CD4-positive, alpha-beta T cell treated with Interleukin-1 beta for 1 hour (primary cell): ENCODE results near the gene CMIP.
A peak's percentile ranks its signal among the peaks of the same experiment; 100 is the strongest.

Experiments used
- DNase-seq, 2 donors: peaks; one replicate each; pipeline ENCODE4 v3.0.0-alpha.2; 2020 to 2022

CMIP gene

DNA sequence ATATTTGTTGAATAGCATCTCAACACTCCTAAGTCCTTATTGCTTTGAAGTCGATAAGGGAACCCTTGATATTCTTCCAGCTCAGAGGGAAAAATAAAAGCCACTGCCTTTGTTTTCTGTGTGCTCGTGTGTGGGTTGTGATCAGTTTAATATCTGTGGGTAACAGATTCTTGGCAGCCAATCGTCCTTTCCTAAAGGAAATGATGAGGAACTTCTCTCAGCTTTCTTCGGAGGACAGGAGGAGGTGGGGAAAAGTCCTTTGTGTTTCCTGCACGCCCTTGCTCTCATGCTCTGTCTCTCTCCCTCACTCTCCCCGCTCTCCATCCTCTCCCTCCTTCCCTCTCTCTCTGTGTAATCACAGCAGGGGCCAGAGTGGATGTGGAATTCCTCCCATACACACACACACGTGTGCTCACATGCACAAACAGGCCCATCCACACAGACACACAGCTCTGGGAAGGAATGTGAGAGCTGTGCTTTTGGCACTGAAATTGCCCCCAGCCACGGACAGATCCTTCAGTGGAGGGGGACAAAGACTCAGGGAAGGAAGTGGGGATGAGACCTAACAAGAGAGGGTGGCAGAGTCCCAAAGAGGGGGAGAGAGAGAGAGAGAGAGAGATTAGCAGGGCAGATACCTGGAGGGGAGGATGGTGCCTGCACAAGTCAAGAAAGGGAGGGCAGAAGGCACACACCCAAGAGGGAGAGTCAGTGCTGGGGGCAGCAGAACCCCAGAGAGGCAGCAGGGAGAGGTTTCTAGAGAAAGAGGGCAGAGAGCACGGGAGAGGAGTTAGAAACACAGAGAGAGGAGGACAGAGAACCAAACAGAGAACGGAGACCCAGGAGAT lies 250.9 kb downstream of the CMIP start:
- DNase-seq: no peak

DNA sequence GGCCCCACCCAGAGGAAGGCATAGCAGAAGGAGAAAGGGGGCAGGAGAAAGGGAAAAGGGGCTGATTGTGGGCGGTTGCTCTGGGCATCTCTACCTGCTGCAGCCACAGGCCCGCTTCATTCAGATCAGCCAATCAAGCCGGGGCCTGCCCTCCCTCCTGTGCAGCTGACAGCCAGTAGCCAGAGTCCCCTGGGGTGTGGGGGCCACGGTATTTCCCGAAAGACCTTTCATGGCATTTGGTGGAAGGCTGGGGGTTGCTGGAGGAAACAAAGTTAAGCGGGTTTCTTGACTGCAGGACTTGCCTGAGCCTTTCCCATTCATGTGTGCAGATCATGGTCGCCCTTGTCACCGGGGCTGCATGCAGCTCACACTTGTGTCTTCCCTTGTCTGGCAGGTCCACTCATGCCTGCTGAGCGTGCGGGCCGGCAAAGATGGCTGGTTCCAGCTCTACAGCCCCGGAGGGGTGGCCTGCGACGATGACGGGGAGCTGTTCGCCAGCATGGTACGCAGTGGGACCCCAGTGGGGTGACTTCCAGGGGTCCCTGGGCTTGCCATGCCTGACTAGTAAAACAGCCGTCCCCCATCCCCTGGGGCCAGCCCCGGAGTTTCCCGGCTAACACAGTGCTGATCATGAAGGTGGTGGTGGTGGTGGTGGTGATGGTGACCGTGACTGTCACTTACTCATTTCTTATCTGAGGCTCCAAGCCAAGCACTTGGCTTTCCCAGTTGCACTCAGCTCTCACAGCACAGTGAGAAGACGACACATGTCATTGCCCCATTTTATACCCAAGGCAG lies 251.8 kb downstream of the CMIP start:
- no peak for DNase-seq

DNA sequence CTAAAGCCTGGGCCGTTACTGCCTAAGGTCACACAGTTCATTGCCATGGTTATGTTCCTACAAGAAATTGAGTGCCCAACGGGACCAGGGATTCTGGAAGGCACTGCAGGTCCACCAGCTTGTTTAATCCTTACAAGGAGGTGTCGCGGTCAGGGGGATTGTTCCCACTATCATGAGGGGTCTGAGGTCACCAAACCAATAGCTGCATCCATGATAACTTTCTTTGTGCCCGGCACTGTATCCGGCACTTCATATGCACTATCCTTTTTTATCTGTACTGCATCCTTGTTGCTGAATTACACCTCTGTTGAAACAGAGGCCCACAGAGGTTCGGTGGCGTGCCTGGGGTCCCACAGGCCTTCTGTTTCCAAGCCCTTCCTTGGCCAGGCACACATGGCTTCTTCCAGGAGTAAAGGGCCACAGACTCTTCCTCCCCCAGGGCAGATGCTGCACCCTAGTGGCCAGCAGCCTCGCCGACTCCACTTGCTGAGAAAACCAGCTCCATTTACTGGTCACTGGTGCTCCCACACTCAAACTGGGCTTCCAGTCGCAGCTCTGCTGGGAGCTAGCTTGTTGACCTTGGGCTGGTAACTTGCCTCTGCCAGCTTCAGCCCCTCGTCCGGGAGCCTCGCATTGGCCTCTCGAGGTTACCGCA lies 252.5 kb downstream of the CMIP start:
- peak; percentile 39 to 44 for DNase-seq

DNA sequence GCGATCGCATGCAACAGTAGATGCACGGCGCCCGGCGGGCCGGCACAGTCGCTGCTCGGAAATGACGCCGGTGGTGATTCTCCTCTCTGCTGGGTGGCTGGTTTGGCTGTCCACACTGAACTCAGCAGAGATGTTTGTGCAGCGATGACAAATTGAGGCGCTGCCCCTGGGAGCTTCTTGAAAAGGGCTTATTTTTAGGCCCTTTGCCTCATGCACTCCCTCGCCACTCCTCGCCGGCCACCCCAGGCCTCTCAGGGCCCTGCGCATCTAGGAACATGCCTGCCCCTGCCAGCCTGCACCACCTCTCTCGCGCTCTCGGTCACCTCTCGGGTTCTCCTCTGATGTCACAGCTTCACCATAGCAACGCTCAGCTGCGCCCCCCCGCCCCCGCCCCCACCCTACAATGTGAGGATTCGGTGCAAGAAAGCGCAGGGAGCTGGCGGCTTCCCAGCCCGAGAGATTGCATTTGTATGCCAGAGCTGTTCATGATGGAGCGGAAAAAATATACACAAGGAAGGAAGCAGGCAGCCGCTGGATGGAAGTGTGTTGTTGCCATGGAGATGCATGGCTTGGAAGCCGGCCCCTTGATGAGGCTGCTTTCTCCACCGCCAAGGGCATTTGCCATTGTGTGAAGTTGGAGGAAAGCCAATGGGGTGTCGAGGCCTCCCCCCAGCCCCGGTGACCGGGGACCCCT lies 253.2 kb downstream of the CMIP start:
- no peak for DNase-seq

DNA sequence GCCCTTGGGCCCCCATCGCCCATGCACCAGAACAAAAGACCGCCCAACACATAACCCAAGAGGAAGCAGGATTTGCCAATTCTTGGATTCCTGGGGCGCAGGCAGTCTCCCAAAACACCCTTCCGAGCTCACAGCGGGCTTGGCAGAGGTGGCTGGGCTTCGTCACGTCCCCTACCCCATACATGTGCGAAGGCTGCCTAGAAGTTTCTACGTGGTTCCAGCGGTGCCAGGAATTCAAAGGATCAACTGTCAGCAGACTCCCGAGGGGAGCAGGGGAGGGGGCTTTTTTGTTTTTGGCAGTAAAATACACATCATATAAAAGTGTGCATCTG lies 253.7 kb downstream of the CMIP start:
- no peak for DNase-seq

DNA sequence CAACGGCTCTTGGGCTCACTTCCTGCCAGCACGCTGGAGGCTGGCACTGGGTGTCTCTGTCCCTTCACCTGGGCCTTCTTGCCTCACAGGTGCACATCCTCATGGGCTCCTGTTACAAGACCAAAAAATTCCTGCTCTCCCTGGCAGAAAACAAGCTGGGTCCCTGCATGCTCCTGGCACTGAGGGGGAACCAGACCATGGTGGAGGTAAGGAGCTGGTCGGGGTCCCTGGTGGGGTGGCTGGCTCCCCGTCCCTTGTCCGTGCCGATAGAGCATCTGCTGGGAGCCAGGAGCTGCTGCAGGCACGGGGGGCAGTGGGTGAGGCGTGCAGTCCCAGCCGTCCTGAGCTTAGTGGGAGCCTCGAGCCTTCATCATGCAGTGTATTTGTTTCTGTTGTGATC lies 255.0 kb downstream of the CMIP start:
- DNase-seq: no peak

DNA sequence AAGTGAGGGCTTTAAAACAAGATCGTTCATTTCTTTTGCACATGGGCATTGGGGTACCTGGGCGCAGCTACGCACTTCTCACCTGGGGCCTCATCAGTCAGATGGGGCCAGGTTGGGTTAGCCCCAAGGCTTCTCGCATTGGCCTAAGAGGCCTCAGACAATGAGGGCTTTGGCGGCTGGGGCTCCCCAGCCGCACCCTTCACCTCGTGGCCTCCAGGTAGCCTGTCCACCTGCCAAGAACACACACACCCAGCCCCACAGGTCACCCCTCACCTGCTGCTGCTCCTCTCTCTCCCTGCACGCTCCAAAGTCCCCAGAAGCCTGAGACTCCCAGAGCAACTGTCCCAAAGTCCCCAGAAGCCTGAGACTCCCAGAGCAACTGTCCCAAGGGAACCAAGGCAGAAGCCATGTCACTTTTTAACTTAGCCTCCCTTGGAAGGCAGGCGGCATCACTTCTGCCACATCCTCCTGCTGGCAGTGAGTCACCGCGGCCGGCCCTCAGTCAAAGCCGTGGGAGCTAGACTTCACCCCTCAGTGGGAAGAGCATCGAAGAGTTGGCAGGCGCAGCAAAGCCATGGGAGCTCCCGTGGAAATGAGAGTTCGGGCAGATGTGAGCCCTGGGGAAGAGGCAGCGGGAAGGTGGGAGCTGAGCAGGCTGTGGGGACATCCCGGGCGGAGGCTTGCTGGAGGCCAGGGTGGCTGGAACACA lies 255.6 kb downstream of the CMIP start:
- no peak for DNase-seq

DNA sequence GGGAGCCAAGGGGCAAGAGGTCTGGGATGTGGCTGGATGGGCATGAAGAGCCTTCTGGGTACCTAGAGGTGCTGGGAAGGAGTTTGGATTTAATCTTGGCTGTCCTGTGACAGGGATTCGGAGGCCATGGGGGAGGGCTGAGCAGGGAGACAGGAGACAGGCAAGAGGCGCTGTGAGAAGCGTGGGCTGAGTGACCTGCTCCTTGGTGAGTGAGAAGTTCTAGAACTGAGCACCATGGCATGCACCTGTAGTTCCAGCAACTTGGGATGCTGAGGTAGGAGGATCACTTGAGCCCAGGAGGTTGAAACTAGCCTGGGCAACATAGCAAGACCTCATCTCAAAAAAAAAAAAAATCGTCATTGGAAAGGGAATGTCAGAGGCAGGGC lies 256.2 kb downstream of the CMIP start:
- DNase-seq: no peak

DNA sequence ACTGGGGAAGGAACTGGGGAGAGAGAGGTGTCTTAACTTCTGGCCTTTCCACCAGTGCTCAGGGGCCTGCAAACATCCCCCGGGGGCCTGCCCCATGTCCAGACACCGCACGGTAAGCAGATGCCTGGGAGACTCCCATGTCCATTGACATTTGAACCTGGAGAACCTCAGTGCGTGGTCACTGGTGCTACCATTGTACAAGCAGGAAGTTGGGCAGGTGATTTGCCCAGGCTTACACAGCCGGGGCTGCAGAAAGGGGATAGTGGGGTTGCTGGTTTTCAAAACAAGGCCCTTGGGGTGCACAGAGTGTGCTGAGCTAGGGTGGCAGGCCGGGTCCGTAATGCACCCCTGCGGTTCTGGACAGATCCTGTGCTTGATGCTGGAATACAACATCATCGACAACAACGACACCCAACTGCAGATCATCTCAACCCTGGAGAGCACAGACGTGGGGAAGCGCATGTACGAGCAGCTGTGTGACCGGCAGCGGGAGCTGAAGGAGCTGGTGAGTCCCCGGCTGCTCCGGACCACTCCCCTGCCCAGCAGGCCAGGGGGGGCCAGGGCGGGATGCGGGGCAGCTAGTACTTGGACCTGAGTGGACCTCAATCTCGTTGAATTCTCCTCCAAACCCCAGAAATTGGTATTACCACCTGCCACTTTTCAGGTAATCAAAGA lies 256.8 kb downstream of the CMIP start:
- no peak for DNase-seq

DNA sequence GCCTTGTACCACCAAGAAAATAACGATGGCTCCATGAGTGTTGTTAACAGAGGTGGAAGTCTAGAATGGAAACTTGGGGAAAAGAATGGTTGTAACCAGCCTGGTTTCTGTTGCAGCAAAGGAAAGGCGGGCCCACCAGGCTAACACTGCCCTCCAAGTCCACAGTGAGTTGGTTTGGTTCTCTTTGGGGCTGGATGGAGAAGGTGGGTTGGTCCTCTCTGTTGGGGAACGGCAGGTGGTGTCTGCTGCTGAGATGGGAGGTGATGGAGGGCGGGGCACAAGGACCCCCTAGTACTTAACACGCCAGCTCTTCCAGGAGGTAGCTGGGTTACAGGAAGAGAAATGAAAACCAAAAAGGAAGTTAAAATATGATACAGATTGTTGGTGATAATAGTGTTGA lies 257.9 kb downstream of the CMIP start:
- no peak for DNase-seq

DNA sequence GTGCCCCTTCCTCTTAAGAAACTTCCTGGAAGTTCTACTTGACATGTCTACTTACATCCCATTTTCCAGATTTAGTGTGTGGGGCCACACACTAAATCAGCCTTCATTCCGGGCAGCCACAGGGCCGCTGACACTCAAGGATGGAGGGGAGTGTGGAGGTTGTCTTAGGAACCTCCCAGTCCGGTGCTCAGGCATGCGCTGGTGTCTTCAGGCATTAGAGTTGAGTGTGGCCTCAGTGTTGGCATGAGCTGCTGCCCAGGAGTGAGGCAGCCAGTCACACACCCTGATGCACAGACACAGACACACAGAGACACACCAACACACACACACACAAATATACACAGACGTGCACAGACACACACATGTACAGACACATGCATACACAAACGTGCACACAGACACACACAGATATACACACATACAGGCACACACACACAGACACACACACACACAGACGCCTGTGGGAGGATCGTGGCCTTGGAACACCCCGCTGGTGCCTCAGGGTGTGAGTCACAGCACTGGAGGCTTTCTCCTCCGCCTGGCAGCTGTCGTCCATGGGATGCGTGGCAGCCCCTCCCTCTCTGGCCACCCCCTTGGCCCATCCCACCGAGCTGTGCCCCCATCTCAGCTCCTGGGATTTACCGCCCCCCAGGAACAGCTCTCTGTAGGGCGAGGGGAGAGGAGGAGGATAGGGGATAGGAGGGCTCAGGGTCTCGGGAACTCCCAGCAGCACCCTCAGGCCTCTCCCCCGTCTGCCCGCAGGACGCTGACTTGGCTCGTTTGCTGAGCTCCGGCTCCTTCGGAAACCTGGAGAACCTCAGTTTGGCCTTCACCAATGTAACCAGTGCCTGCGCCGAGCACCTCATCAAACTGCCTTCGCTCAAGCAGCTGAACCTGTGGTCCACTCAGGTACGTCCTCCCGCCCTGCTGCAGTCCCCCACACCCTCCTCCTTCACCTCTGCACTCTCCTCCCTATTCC lies 258.9 kb downstream of the CMIP start:
- DNase-seq: no peak

DNA sequence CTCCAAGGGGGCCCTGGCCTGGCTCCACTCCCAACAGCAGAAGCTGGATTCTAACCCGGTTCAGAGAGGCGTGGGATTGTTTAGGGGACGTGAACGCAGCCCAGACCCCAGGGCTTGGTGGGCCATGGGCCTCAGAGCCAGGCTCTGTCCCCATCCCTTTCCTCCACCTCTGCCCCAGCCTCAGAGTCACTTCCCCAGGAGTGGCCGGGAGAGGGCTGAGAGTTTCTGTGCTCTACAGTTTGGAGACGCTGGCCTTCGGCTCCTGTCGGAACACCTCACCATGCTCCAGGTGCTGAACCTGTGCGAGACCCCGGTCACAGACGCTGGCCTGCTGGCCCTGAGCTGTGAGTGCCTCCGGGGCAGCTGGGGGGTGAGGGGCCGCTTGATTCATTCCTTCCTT lies 260.7 kb downstream of the CMIP start:
- no peak for DNase-seq

DNA sequence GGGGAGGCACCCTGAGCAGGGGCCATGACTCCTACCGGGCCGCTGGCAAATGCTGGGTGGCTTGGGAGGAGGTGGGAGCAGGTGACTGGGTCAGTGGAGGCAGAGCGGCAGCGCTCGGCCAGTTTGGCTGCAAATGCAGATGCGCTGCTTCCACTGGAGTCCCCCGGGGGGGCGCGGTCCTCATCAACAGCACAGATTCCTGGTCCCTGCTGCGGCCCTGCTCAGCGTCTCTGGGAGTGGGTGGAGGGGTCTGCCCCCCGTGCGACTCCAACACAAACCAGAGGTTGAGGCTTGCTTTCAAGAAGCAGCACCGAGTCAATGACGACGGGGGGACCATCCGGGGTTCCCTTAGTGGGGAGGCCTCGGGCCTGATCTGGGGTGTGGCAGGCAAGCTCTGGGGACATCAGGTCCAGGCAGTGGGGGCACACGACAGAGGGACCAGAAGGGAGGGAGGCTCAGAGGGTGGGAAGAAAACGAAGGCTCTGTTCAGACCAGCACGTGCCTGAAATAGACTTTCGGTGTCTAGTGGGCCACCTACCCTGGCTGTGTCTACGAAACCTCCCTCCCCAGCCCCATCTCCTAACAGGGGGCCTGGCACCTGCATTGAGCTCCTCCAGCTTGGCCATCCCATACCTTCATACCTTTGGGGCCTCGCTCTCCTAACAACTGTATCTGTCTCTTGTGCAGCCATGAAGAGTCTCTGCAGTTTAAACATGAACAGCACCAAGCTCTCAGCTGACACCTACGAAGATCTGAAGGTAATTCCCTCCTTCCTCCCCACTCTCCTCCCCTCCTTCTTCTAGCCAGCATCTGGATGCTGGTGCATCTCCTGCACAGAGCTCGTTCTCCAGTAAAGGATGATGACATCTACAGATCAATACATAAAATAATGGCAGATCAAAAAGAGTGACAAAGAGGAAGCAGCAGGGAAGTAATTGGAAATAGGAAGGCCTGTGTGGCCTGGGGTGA lies 262.0 kb downstream of the CMIP start:
- DNase-seq: no peak

DNA sequence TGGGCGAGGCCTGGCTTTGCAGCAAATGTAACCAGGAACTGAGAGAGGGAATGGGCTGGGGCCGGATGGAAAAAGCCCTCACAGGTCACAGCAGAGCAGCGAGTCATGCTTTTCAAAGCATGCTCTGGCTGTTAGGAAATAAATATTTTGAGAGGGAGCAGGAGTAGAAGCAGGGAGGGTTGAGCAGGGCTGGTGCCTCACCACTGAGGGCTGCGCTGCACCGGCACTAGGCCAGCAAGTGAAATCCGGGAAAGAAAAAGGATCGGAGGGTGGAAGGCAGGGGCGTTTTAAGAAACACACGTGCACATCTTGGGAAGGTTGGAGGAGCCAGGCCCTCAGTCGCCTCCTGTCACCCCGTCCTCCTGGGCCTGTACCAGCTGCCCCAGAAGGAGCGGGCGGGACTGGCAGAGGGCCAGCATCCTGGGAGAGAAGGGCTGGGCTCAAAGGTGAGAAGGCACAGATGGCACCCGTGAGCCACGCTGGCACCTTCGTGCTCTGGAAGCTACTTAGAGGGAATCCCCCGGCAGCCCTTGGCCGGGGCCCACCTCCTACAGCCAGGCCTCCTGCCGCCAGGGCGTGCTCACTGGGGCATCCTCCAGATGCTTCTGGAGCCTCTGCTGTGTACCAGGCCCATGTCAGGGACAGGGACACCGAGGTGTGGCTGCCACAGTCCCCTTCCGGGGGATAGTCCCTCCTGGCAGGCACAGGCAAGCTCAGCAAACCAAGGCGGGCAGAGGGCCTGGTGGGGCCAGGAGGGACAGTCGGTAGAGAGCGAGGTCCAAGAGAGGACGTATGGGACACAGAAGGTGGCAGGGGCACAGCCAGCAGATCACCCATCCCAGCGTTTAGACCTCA lies 263.0 kb downstream of the CMIP start:
- DNase-seq: no peak

DNA sequence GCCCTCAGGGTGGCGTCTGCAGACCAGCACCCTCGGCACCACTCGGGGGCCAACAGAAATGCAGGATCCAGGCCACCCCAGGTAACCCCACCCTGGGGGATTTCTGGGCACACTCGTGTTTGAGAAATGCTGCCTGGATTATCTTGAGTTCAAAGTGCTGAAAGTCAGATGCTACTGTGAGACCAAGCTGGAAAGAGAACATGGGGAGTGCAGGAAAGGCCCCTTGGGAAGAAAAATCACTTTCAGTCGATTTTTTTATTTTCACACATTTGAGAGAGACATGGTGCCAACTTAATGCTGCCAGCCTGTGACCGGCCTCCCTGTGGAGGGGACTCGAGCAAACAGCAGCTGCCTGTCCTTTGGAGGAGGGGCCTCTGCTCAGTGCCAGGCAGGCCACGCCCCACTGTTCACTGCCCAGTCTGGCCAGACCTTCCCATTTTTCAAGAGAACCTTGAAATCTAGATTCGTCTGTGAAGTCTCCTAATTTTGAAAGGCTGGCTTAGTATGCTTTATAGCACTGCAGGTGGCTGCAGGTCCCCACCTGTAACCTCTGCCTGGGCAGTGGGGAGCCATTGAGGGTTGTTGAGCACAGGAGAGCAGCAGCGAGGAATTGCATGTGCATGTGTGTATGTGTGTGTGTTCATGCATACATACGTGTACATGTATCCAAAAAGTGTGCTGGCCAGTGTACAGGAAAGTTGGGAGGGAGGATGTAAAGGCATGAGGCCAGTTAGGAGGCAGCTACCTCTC lies 263.8 kb downstream of the CMIP start:
- no peak for DNase-seq

DNA sequence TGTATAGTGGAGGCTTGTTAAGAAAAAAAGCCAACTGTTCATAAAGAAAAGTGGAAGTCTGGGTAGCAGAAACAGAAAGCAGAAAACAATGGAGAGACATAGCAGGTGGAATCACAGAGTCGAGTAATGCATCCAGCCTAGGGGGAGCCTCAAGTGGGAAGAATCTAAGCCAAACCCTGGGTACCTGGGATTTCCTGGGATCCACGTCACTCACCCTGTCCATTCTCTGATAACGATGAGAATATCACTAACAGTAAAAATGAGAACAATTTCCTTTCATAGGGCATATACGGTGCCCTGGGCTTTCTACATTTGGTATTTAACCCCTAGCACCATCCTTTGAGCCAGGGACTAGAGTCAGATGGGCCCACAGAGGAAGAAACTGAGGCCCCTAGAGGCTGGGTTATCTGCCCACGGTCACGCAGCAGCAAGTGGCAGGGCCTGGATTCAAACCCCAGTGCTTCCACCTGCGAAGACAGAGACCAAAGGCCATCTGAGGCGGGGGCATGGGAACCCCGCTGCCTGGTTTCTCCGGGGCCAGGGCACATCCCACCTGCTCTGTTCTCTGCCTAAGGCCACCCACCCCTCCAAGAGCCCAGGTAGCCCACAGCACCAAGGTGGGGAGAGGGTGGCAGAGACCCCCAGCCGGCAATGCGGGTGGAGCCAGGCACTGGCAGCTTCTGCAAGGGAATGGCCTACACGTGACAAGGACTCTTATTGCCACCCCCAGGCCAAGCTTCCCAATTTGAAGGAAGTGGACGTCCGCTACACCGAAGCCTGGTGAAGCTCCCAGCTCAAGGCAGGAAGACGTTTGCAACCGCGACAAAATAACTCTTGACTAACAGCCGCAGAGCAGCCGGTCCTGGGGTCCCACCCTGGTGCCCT lies 264.6 kb downstream of the CMIP start:
- no peak for DNase-seq

DNA sequence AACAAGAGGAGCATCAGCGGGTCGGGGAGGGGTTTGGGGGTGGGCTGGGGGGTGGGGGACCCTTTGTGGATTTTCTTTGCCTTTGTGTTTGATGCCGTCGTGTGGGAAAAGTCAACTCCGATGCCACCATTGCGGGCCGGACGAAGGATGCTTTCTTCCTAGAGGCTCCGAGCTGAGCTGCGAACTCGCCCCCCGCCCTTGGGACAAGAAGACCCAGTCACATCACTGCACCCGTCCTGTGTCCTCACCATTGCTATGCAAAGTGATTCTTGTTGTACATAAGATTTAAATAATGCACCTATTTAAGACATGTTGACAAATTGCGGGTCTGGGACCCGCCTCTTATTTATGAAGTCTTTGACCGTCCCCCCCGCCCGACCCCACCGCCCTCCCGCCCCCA lies 265.4 kb downstream of the CMIP start:
- DNase-seq: no peak
